SU-DHL-6 (cell line): ENCODE data around the gene KLHL22.

ENCODE experiments used
- H2AFZ ChIP-seq: fragments of 200-600 bp; sonication (generic); 2 replicates; pipeline ENCODE4 v1.6.1; 2014; ENCODE audit warnings: low read depth, mild to moderate bottlenecking, moderate library complexity, mixed read lengths, antibody characterized with exemption, low read length; ENCODE audit not compliant: severe bottlenecking
- H3F3A ChIP-seq: fragments of 200-600 bp; shearing (Covaris generic); 2 replicates; pipeline ENCODE4 v1.6.0; 2016; ENCODE audit warnings: antibody characterized with exemption, mild to moderate bottlenecking; ENCODE audit not compliant: insufficient read depth
- H3K27ac ChIP-seq: fragments of 200-600 bp; sonication (generic); 2 replicates; pipeline ENCODE4 v1.5.1; 2016; ENCODE audit warnings: low read depth, mild to moderate bottlenecking, low read length, moderate library complexity, mixed read lengths
- H3K27me3 ChIP-seq: fragments of 200-600 bp; sonication (generic), shearing (Covaris generic); 2 replicates; pipeline ENCODE4 v1.6.0; 2014; ENCODE audit warnings: mild to moderate bottlenecking, low read length
- H3K36me3 ChIP-seq: fragments of 200-600 bp; sonication (generic); 2 replicates; pipeline ENCODE4 v1.6.1; 2014; ENCODE audit warnings: mild to moderate bottlenecking, low read length, mixed read lengths
- H3K4me2 ChIP-seq: fragments of 300-600, 200-600 bp; shearing (Covaris generic), sonication (generic); 2 replicates; pipeline ENCODE4 v1.6.0; 2014; ENCODE audit warnings: low read length, low read depth, mild to moderate bottlenecking; ENCODE audit not compliant: poor library complexity, severe bottlenecking
- H3K4me3 ChIP-seq: fragments of 200-600 bp; sonication (generic); 2 replicates; pipeline ENCODE4 v1.5.1; 2014; ENCODE audit warnings: antibody characterized with exemption, low read length, mild to moderate bottlenecking, mixed read lengths; ENCODE audit not compliant: insufficient read depth, poor library complexity, severe bottlenecking
- H3K79me2 ChIP-seq: fragments of 200-600 bp; sonication (generic); 2 replicates; pipeline ENCODE4 v1.6.1; 2014; ENCODE audit warnings: mild to moderate bottlenecking, low read length, moderate library complexity; ENCODE audit not compliant: insufficient read depth
- H3K9ac ChIP-seq: fragments of 200-600 bp; sonication (generic); 2 replicates; pipeline ENCODE4 v1.7.0; 2014; ENCODE audit warnings: mild to moderate bottlenecking, low read length
- H3K9me2 ChIP-seq: fragments of 200-600 bp; sonication (generic); replicated peaks from 2 replicates; pipeline ENCODE4 v1.6.1; 2014; ENCODE audit warnings: low read length; ENCODE audit not compliant: insufficient read depth
- H3K9me3 ChIP-seq: fragments of 200-600 bp; sonication (generic); 2 replicates; pipeline ENCODE4 v1.6.1; 2014; ENCODE audit warnings: low read length, mixed read lengths; ENCODE audit not compliant: insufficient read depth
- H4K20me1 ChIP-seq: fragments of 200-600 bp; sonication (generic); 2 replicates; pipeline ENCODE4 v1.6.1; 2014; ENCODE audit warnings: low read depth, mild to moderate bottlenecking, antibody characterized with exemption, low read length, moderate library complexity, mixed read lengths
- EZH2phosphoT487 ChIP-seq: fragments of 200-600 bp; sonication (generic), shearing (Covaris generic); conservative IDR thresholded peaks from 2 replicates; pipeline ENCODE4 v1.6.1; 2018; ENCODE audit warnings: mild to moderate bottlenecking, antibody characterized with exemption, low read length, moderate library complexity, mixed read lengths
- TF ChIP-seq, protein P1 (sequence below): fragments of 200-600 bp; sonication (generic); IDR thresholded peaks from one replicate; pipeline ENCODE4 v1.5.1; 2017; ENCODE audit warnings: antibody characterized with exemption, mild to moderate bottlenecking, low read length, moderate library complexity; ENCODE audit not compliant: insufficient read depth, poor library complexity, severe bottlenecking

KLHL22 gene

DNA sequence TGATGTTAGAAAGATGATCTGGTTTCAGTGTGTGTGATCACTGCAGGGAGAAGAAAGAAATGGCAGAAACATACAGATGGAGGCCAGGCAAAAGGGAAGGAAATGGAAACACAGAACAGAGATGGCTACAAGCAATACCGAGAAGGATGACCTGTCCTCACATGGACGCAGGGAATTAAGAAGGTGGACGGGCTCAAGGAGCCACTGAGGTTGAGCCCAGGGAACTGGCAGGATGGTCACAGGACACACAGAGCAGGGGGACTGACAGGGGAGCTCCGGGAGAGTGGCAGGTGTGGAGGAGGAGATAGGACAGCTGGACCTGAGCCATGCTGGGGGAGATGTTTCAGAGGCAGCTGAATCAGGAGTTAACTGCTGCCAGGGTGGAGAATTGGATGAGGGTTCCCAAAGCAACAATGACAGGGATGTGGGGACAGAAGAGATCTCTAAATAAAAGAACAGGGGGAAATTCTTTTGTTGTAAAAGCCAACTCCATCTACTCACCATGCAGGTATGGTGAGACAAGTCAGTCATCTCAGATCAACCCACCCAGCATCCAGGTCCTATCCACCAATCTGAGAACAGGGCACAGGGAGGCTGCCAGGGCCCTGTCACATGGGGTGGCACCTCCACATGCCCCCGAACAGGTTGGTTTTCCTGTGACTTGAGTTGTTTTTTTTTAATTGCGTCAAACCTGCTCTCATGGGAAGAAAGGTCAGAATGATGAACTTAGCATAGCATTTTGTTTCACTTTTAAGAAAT lies 26.3 kb downstream of the KLHL22 start:
- Histone ChIP-seq H3K9me2 (no peaks in the 10 kb centered on the region), H3K4me2 (no peak overlapping the region), H3K27me3 (no peaks in the 10 kb centered on the region), H2AFZ (no peak overlapping the region), H3K9ac (no peak overlapping the region), H3F3A (no peaks in the 10 kb centered on the region), H3K27ac (no peak overlapping the region), H3K9me3 (no peaks in the 10 kb centered on the region), H3K79me2 (no peaks in the 10 kb centered on the region), H3K4me3 (no peak overlapping the region), H3K36me3 (no peaks in the 10 kb centered on the region), H4K20me1 (no peaks in the 10 kb centered on the region)
- TF ChIP-seq EZH2phosphoT487 = no peak
- TF ChIP-seq, protein P1, sequence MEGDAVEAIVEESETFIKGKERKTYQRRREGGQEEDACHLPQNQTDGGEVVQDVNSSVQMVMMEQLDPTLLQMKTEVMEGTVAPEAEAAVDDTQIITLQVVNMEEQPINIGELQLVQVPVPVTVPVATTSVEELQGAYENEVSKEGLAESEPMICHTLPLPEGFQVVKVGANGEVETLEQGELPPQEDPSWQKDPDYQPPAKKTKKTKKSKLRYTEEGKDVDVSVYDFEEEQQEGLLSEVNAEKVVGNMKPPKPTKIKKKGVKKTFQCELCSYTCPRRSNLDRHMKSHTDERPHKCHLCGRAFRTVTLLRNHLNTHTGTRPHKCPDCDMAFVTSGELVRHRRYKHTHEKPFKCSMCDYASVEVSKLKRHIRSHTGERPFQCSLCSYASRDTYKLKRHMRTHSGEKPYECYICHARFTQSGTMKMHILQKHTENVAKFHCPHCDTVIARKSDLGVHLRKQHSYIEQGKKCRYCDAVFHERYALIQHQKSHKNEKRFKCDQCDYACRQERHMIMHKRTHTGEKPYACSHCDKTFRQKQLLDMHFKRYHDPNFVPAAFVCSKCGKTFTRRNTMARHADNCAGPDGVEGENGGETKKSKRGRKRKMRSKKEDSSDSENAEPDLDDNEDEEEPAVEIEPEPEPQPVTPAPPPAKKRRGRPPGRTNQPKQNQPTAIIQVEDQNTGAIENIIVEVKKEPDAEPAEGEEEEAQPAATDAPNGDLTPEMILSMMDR = no peak

DNA sequence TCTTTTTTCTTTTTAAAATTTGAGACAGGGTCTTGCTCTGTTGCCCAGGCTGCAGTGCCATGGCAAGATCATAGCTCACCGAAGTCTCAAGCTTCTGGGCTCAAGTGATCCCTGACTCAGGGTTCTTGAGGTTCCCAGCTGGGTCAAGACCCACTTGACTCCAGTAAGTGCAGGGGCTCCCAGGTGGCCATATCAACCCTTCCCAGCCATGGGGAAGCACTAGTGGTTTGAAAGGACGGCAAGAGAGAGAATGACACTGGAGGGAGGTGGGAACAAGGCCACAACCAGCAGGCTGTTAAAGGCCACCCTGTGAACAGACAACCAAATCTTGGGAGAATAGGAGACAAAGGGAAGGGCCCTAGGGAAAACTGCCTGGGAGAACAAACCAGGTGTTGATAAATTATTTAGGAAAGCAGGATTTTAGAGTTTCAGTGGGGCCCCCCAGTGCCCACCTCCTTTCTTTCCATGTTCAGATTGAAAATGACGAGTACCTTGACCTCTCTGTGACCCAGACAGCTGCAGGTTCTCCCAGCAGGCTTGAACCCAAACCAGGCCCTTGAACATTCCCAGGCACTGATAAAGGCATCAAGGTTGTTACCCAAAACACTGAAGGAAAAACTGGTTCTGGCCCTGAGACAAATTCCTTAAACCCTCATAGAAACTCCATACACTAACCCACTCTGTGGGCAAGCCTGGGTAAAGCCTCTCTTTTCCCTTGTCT lies 28.8 kb downstream of the KLHL22 start:
- H4K20me1 ChIP-seq = no peaks in the 10 kb centered on the region
- H3K9me2 ChIP-seq = no peaks in the 10 kb centered on the region
- H3K27ac ChIP-seq = no peak overlapping the region
- H3K27me3 ChIP-seq = no peaks in the 10 kb centered on the region
- no peaks in the 10 kb centered on the region for H3K36me3 ChIP-seq
- no peaks in the 10 kb centered on the region for H3F3A ChIP-seq
- no peaks in the 10 kb centered on the region for H3K9me3 ChIP-seq
- TF ChIP-seq, protein P1 = no peak
- TF ChIP-seq EZH2phosphoT487 = no peak
- no peak overlapping the region for H3K4me2 ChIP-seq
- no peaks in the 10 kb centered on the region for H3K79me2 ChIP-seq
- H3K9ac ChIP-seq = no peak overlapping the region
- no peak overlapping the region for H3K4me3 ChIP-seq
- H2AFZ ChIP-seq = no peak overlapping the region

DNA sequence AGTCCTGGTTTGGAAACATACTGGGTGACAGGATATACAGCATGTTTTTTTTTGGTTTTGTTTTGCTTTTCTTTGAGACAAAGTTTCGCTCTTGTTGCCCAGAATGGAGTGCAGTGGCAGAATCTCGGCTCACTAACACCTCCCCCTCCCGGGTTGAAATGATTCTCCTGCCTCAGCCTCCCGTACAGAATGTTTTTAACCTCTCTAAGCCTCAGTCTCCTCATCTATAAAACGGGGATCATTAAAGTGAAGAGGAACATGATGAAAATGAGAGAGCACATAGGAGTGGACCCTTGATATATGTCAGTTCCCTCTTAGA lies 29.9 kb downstream of the KLHL22 start:
- H3K27me3 ChIP-seq = no peaks in the 10 kb centered on the region
- H3K4me3 ChIP-seq = no peak overlapping the region
- no peaks in the 10 kb centered on the region for H4K20me1 ChIP-seq
- H3K36me3 ChIP-seq = no peaks in the 10 kb centered on the region
- no peak overlapping the region for H3K4me2 ChIP-seq
- TF ChIP-seq, protein P1 = no peak
- no peak for TF ChIP-seq EZH2phosphoT487
- no peaks in the 10 kb centered on the region for H3K79me2 ChIP-seq
- no peaks in the 10 kb centered on the region for H3F3A ChIP-seq
- no peaks in the 10 kb centered on the region for H3K9me3 ChIP-seq
- H3K9ac ChIP-seq = no peak overlapping the region
- H3K27ac ChIP-seq = no peak overlapping the region
- H3K9me2 ChIP-seq = no peaks in the 10 kb centered on the region
- H2AFZ ChIP-seq = no peak overlapping the region
